ENCODE measurements around the gene DNAH10.

GRCh38 chr12:123905319-123905925 is 143.3 kb downstream of the DNAH10 start:
- TF ChIP-seq ISL1 (CRISPR knock-in tag; IDR thresholded peaks at IDR 0.05) (no peak), ZFP30 (CRISPR knock-in tag; IDR thresholded peaks at IDR 0.05) (no peak), ZFP3 (CRISPR knock-in tag; IDR thresholded peaks at IDR 0.05) (no peak)
